K562 (cell line): ENCODE data around the gene RBM20. TPM values are rescaled to one million over a fixed set of nuclear protein-coding genes. Genes with fewer than 3 reads are reported as not detected.

Source experiments
- ATAC-seq: fragments of 200-7000 bp; cut with Tn5 transposase; 3 replicates; pipeline ENCODE4 v1.9.1; 2020; ENCODE audit warnings: moderate library complexity
- BruUV-seq: library from RNA; stranded (reverse); fragments of 400-500 nt; replicated peaks from 2 replicates; lab custom pipeline; 2021; lab: Mats Ljungman, UMichigan
- CTCF ChIA-PET: fragments of 300-600 bp; formaldehyde crosslinking; extraction: SDS; loops from one replicate; lab custom pipeline; 2021; ENCODE audit warnings: low intra/inter-chr PET ratio; lab: Yijun Ruan, JAX
- POLR2A ChIA-PET: fragments of 300-600, 350-650 bp; sonication (Branson Sonifier 250); formaldehyde crosslinking; extraction: SDS; loops from one replicate; lab custom pipeline; 2021; ENCODE audit warnings: antibody characterized with exemption, inconsistent platforms; lab: Yijun Ruan, JAX
- DNase-seq, 4 experiments: peaks; one replicate each; pipeline versions ENCODE4 v3.0.0 to v3.0.0-alpha.2; 2011 to 2018; ENCODE audit warnings: low spot score in 3 of 4, mixed read lengths in 3 of 4; ENCODE audit errors: extremely low read depth in 1 of 4
- FAIRE-seq: peaks from 2 replicates; lab custom pipeline; 2011; peaks lifted over from hg19 to GRCh38; lab: Jason Lieb, UNC
- H2AFZ ChIP-seq: 2 replicates; pipeline ENCODE4 v1.6.0; 2011; ENCODE audit warnings: low read depth, low read length, control low read depth, inconsistent platforms
- H3K27ac ChIP-seq: fragments of 200-600 bp; 3 replicates; pipeline ENCODE4 v1.8.0; 2011; ENCODE audit warnings: low read depth, mild to moderate bottlenecking, control low read depth, inconsistent platforms, low read length, moderate library complexity, mixed read lengths; ENCODE audit errors: extremely low read depth
- H3K27me3 ChIP-seq, 2 experiments: fragments of 300-600 bp in 1 of 2; 2 replicates in 1 of 2; 3 replicates in 1 of 2; pipeline versions ENCODE4 v1.6.0 to v1.8.0; 2011; ENCODE audit warnings: inconsistent platforms in 2 of 2, low read length in 2 of 2, mild to moderate bottlenecking in 1 of 2, mixed read lengths in 1 of 2, moderate library complexity in 1 of 2; ENCODE audit not compliant: control insufficient read depth in 2 of 2, insufficient read depth in 2 of 2
- H3K36me3 ChIP-seq: fragments of 300-600 bp; 3 replicates; pipeline ENCODE4 v1.8.0; 2011; ENCODE audit warnings: mild to moderate bottlenecking, low read length, inconsistent platforms; ENCODE audit not compliant: control insufficient read depth, insufficient read depth
- H3K4me1 ChIP-seq, 2 experiments: fragments of 200-600 bp in 1 of 2; replicated peaks in 1 of 2; 2 replicates in 1 of 2; 3 replicates in 1 of 2; pipeline versions ENCODE4 v1.5.1 to v1.8.0; 2011; ENCODE audit warnings: inconsistent platforms in 2 of 2, low read length in 2 of 2, mild to moderate bottlenecking in 1 of 2, mixed read lengths in 1 of 2, moderate library complexity in 1 of 2; ENCODE audit not compliant: control insufficient read depth in 2 of 2, insufficient read depth in 2 of 2
- H3K4me2 ChIP-seq: 2 replicates; pipeline ENCODE4 v1.6.1; 2011; ENCODE audit warnings: low read length, control low read depth, inconsistent platforms, mixed read lengths; ENCODE audit not compliant: insufficient read depth
- H3K4me3 ChIP-seq: fragments of 200-600 bp; sonication (generic), shearing (Covaris generic); 2 replicates; pipeline ENCODE4 v1.5.1; 2016; ENCODE audit warnings: control low read depth, inconsistent platforms
- H3K79me2 ChIP-seq: fragments of 200-600 bp; 3 replicates; pipeline ENCODE4 v1.8.0; 2011; ENCODE audit warnings: low read length, inconsistent platforms; ENCODE audit not compliant: control insufficient read depth, insufficient read depth
- H3K9ac ChIP-seq, 2 experiments: 2 replicates each; pipeline versions ENCODE4 v1.6.0 to v1.6.1; 2011; ENCODE audit warnings: low read depth in 2 of 2, low read length in 2 of 2, control low read depth in 1 of 2, inconsistent platforms in 1 of 2, mild to moderate bottlenecking in 1 of 2, mixed read lengths in 1 of 2; ENCODE audit not compliant: insufficient read depth in 1 of 2
- H3K9me1 ChIP-seq: one replicate; pipeline ENCODE4 v1.6.0; 2011; ENCODE audit warnings: inconsistent platforms, mild to moderate bottlenecking, low read length, moderate library complexity; ENCODE audit not compliant: control insufficient read depth, insufficient read depth
- H3K9me3 ChIP-seq: replicated peaks from 2 replicates; pipeline ENCODE4 v1.5.1; 2011; ENCODE audit warnings: low read depth, low read length, inconsistent platforms; ENCODE audit not compliant: control insufficient read depth, insufficient read depth
- H4K20me1 ChIP-seq: replicated peaks from 2 replicates; pipeline ENCODE4 v1.6.1; 2011; ENCODE audit warnings: low read length, inconsistent platforms, mixed read lengths; ENCODE audit not compliant: control insufficient read depth, insufficient read depth
- MEIS2 ChIP-seq: fragments of 450-650 bp; IDR thresholded peaks from 2 replicates; pipeline ENCODE4 v1.6.1; 2014; ENCODE audit warnings: mild to moderate bottlenecking; ENCODE audit not compliant: partially characterized antibody
- TGIF2 ChIP-seq: sonication (generic); formaldehyde crosslinking; IDR thresholded peaks from 2 replicates; pipeline ENCODE4 v1.8.1; 2022; ENCODE audit warnings: mild to moderate bottlenecking, missing genetic modification reagents, moderate library complexity
- WGBS: fragments of 100-300 bp; shearing (Covaris generic); methylation state at CpG from one replicate; pipeline ENCODE4 v1.1.6; 2016; ENCODE audit warnings: low coverage, mixed read lengths; ENCODE audit not compliant: insufficient coverage; ENCODE audit errors: missing lambda C conversion rate; 5-methylcytosine and 5-hydroxymethylcytosine counted together
- in situ Hi-C: fragments of 300-500 bp; cut with MboI; formaldehyde crosslinking; loops from 4 replicates; pipeline ENCODE4 v1.15.0; 2018; ENCODE audit warnings: inconsistent platforms, mixed read lengths
- intact Hi-C: fragments of 100-400 bp; cut with micrococcal nuclease; formaldehyde crosslinking; loops from 2 replicates; pipeline ENCODE4 v1.14.2; 2022
- polyA plus RNA-seq, 8 experiments: library from polyadenylated mRNA; depleted of rRNA in 4 of 8; stranded (reverse) in 5 of 8; unstranded in 3 of 8; fragments of >200 nt; fragmentation: Nextera tagmentation in 2 of 8; fragmentation: Illumina TruSeq in 1 of 8; extraction: Ambion mirVana in 2 of 8; extraction: Trizol in 1 of 8; gene quantifications; 2 replicates each; pipeline versions ENCODE4 v1.2.1 to v1.2.3, GENCODE V29; 2011 to 2014; ENCODE audit warnings: inconsistent platforms in 1 of 8, missing spikeins in 1 of 8
- total RNA-seq, 7 experiments: library from RNA; depleted of rRNA in 6 of 7; stranded (reverse); fragments of >200 nt in 6 of 7; fragmentation: Illumina TruSeq in 2 of 7; extraction: Trizol in 2 of 7; gene quantifications; 2 replicates each; pipeline versions ENCODE4 v1.2.1 to v1.2.3, GENCODE V29; 2011 to 2021; ENCODE audit warnings: low replicate concordance in 1 of 7
- TF ChIP-seq, protein P1 (sequence below), 2 experiments: IDR thresholded peaks in 1 of 2; conservative IDR thresholded peaks in 1 of 2; 2 replicates each; pipeline ENCODE4 v1.6.1; 2016; ENCODE audit warnings: low read depth in 2 of 2, mild to moderate bottlenecking in 1 of 2, missing compliant biosample characterization in 1 of 2, missing genetic modification characterization in 1 of 2, moderate library complexity in 1 of 2
- TF ChIP-seq, protein P2 (sequence below): fragments of 450-650 bp; IDR thresholded peaks from 2 replicates; pipeline ENCODE4 v1.6.1; 2014; ENCODE audit warnings: low read depth, mild to moderate bottlenecking, moderate library complexity, borderline replicate concordance

RBM20 gene
- total and polyA plus RNA-seq, 9 of the 15 experiments (the other 6 are each of a cell fraction or from before 2014, with no cell fraction given), result 0.63 to 5.7 (median 3.2) TPM

DNA sequence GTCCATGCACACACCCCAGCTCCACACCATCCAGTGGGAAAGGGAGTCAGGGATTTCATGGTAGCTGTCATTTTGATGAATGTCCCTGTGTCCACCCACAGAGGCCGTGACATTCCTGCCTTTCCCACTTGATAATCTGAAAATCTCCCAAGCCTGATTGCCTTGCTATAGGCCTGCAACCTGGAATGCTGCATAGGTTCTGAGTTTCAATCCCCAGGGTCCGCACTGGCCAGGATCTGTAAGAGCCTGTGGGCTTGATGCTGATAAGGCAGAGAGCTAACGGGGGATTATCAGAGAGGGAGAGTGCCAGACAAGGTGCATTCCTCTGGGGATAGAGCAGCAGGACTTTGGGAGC, 57.5 kb downstream of the RBM20 start:
- ATAC-seq, result no peak; the same call in 2 of the 3 replicates
- H3K9ac ChIP-seq, result peak overlapping the region in 1 of 2 experiments; percentile 45; a peak in 1 of 4 replicates
- no peaks in the 10 kb centered on the region for H3K9me3 ChIP-seq
- H3K9me1 ChIP-seq, result no peaks in the 10 kb centered on the region
- no peak for DNase-seq
- H3K4me3 ChIP-seq, result no peak overlapping the region
- ChIA-PET POLR2A (interaction anchor here (1.5 kb wide), 1 partner anchor 29 kb away, joined by 6 read pairs; no protein-coding TSS in a partner anchor), CTCF (no interaction called here)
- TF ChIP-seq, protein P1, sequence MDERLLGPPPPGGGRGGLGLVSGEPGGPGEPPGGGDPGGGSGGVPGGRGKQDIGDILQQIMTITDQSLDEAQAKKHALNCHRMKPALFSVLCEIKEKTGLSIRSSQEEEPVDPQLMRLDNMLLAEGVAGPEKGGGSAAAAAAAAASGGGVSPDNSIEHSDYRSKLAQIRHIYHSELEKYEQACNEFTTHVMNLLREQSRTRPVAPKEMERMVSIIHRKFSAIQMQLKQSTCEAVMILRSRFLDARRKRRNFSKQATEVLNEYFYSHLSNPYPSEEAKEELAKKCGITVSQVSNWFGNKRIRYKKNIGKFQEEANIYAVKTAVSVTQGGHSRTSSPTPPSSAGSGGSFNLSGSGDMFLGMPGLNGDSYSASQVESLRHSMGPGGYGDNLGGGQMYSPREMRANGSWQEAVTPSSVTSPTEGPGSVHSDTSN (CRISPR knock-in tag; IDR thresholded peaks at IDR 0.05; ENCODE audit: low read depth), result no peak
- TF ChIP-seq, protein P1 (tag; conservative IDR thresholded peaks at IDR 0.05; ENCODE audit: low read depth), result peak; percentile 51
- TF ChIP-seq, protein P2, sequence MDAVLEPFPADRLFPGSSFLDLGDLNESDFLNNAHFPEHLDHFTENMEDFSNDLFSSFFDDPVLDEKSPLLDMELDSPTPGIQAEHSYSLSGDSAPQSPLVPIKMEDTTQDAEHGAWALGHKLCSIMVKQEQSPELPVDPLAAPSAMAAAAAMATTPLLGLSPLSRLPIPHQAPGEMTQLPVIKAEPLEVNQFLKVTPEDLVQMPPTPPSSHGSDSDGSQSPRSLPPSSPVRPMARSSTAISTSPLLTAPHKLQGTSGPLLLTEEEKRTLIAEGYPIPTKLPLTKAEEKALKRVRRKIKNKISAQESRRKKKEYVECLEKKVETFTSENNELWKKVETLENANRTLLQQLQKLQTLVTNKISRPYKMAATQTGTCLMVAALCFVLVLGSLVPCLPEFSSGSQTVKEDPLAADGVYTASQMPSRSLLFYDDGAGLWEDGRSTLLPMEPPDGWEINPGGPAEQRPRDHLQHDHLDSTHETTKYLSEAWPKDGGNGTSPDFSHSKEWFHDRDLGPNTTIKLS, result no peak
- no peak for TF ChIP-seq TGIF2 (CRISPR knock-in tag)
- TF ChIP-seq MEIS2, result peak; percentile 63
- in situ Hi-C loops, result no loop called here
- BruUV-seq, result no TSS peak
- no peak overlapping the region for H2AFZ ChIP-seq
- H3K27ac ChIP-seq, result no peak overlapping the region
- peaks cover 4 to 8% of the 10 kb centered on the region in 2 experiments; a peak in 4 of 5 replicates for H3K4me1 ChIP-seq
- no peaks in the 10 kb centered on the region; the same call in 2 of the 3 replicates for H3K79me2 ChIP-seq
- 36% methylated on average over 2 of the region's 3 CpGs for WGBS
- H4K20me1 ChIP-seq, result no peaks in the 10 kb centered on the region
- no peaks in the 10 kb centered on the region for H3K27me3 ChIP-seq
- intact Hi-C loops, result no loop called here
- H3K4me2 ChIP-seq, result no peak overlapping the region
- FAIRE-seq, result no peak
- H3K36me3 ChIP-seq, result no peaks in the 10 kb centered on the region
